Mucosa of rectum (tissue), 2 donors: ENCODE measurements around the gene GPR156.

Source experiments
- H3K27ac ChIP-seq, 2 donors: one replicate each; pipeline ENCODE4 v1.7.0; 2013; ENCODE audit warnings: inconsistent platforms in 2 of 2, low read depth in 2 of 2, low read length in 2 of 2
- H3K27me3 ChIP-seq, 2 donors: one replicate each; pipeline ENCODE4 v1.7.0; 2013; ENCODE audit warnings: low read length in 2 of 2; ENCODE audit not compliant: control insufficient read depth in 2 of 2, insufficient read depth in 2 of 2
- H3K36me3 ChIP-seq, 2 donors: one replicate each; pipeline ENCODE4 v1.7.0; 2013; ENCODE audit warnings: low read length in 2 of 2; ENCODE audit not compliant: control insufficient read depth in 2 of 2, insufficient read depth in 2 of 2
- H3K4me1 ChIP-seq, 2 donors: one replicate each; pipeline ENCODE4 v1.7.0; 2013; ENCODE audit warnings: low read length in 2 of 2, mild to moderate bottlenecking in 1 of 2; ENCODE audit not compliant: control insufficient read depth in 2 of 2, insufficient read depth in 2 of 2
- H3K4me3 ChIP-seq, 2 donors: one replicate each; pipeline ENCODE4 v1.7.0; 2013; ENCODE audit warnings: low read length in 2 of 2
- H3K9ac ChIP-seq, 2 donors: one replicate each; pipeline ENCODE4 v1.7.0; 2013; ENCODE audit warnings: low read length in 2 of 2, low read depth in 1 of 2, mild to moderate bottlenecking in 1 of 2
- H3K9me3 ChIP-seq, 2 donors: one replicate each; pipeline ENCODE4 v1.7.0; 2013; ENCODE audit warnings: low read length in 2 of 2; ENCODE audit not compliant: control insufficient read depth in 2 of 2
- donor health status: healthy.
- donor health status: Normal muscosa, but diverticular disease.

Gene GPR156

GRCh38 chr3:120276767-120277166, 8.3 kb downstream of the GPR156 start:
- Histone ChIP-seq H3K36me3 (no peaks in the 10 kb centered on the region), H3K27me3 (no peaks in the 10 kb centered on the region), H3K4me1 (no peaks in the 10 kb centered on the region), H3K9me3 (no peaks in the 10 kb centered on the region), H3K27ac (no peak overlapping the region), H3K4me3 (no peak overlapping the region), H3K9ac (no peak overlapping the region)

- Histone ChIP-seq H3K4me1 (no peaks in the 10 kb centered on the region), H3K36me3 (no peaks in the 10 kb centered on the region), H3K27me3 (no peaks in the 10 kb centered on the region), H3K9ac (no peak overlapping the region), H3K9me3 (no peaks in the 10 kb centered on the region), H3K4me3 (no peak overlapping the region), H3K27ac (no peak overlapping the region)
Observed at GRCh38 chr3:120275618-120276017, 9.4 kb downstream of the GPR156 start.

- Histone ChIP-seq H3K36me3 (no peaks in the 10 kb centered on the region), H3K27me3 (no peaks in the 10 kb centered on the region), H3K4me3 (no peak overlapping the region), H3K27ac (no peak overlapping the region), H3K9ac (no peak overlapping the region), H3K4me1 (no peaks in the 10 kb centered on the region), H3K9me3 (no peaks in the 10 kb centered on the region)
Observed at GRCh38 chr3:120274739-120275167, 10.3 kb downstream of the GPR156 start.

GRCh38 chr3:120272286-120272685, 12.7 kb downstream of the GPR156 start:
- Histone ChIP-seq H3K36me3 (no peaks in the 10 kb centered on the region), H3K9ac (no peak overlapping the region), H3K4me1 (no peaks in the 10 kb centered on the region), H3K9me3 (no peaks in the 10 kb centered on the region), H3K27me3 (no peaks in the 10 kb centered on the region), H3K4me3 (no peak overlapping the region), H3K27ac (no peak overlapping the region)

- Histone ChIP-seq H3K9ac (no peak overlapping the region), H3K4me1 (no peaks in the 10 kb centered on the region), H3K36me3 (no peaks in the 10 kb centered on the region), H3K9me3 (no peaks in the 10 kb centered on the region), H3K4me3 (no peak overlapping the region), H3K27me3 (no peaks in the 10 kb centered on the region), H3K27ac (no peak overlapping the region)
Observed at GRCh38 chr3:120265989-120266388, 19.0 kb downstream of the GPR156 start.

- H3K36me3 ChIP-seq: no peaks in the 10 kb centered on the region
- no peak overlapping the region for H3K9ac ChIP-seq
- H3K27ac ChIP-seq: no peak overlapping the region
- H3K4me3 ChIP-seq: no peak overlapping the region
- no peaks in the 10 kb centered on the region for H3K9me3 ChIP-seq
- H3K4me1 ChIP-seq: no peaks in the 10 kb centered on the region
- no peaks in the 10 kb centered on the region for H3K27me3 ChIP-seq
Observed at GRCh38 chr3:120264963-120265362, 20.1 kb downstream of the GPR156 start.

GRCh38 chr3:120263792-120264191, 21.2 kb downstream of the GPR156 start:
- Histone ChIP-seq H3K4me1 (no peaks in the 10 kb centered on the region), H3K9me3 (no peaks in the 10 kb centered on the region), H3K4me3 (no peak overlapping the region), H3K9ac (no peak overlapping the region), H3K27ac (no peak overlapping the region), H3K36me3 (no peaks in the 10 kb centered on the region), H3K27me3 (no peaks in the 10 kb centered on the region)

GRCh38 chr3:120258009-120258408, 27.0 kb downstream of the GPR156 start:
- no peak overlapping the region for H3K4me3 ChIP-seq
- no peaks in the 10 kb centered on the region for H3K4me1 ChIP-seq
- H3K27me3 ChIP-seq: no peaks in the 10 kb centered on the region
- no peak overlapping the region for H3K27ac ChIP-seq
- H3K36me3 ChIP-seq: no peaks in the 10 kb centered on the region
- no peaks in the 10 kb centered on the region for H3K9me3 ChIP-seq
- no peak overlapping the region for H3K9ac ChIP-seq

- Histone ChIP-seq H3K27ac (no peak overlapping the region), H3K9ac (no peak overlapping the region), H3K36me3 (no peaks in the 10 kb centered on the region), H3K4me1 (no peaks in the 10 kb centered on the region), H3K9me3 (no peaks in the 10 kb centered on the region), H3K4me3 (no peak overlapping the region), H3K27me3 (peaks cover 0 to 5% of the 10 kb centered on the region in 2 donors)
Observed at GRCh38 chr3:120245386-120245785, 39.6 kb downstream of the GPR156 start.

GRCh38 chr3:120244834-120245225, 40.2 kb downstream of the GPR156 start:
- H3K27me3 ChIP-seq: peaks cover 0 to 5% of the 10 kb centered on the region in 2 donors
- H3K9me3 ChIP-seq: no peaks in the 10 kb centered on the region
- no peaks in the 10 kb centered on the region for H3K4me1 ChIP-seq
- no peaks in the 10 kb centered on the region for H3K36me3 ChIP-seq
- H3K9ac ChIP-seq: no peak overlapping the region
- H3K4me3 ChIP-seq: no peak overlapping the region
- no peak overlapping the region for H3K27ac ChIP-seq

- Histone ChIP-seq H3K27me3 (peaks cover 0 to 5% of the 10 kb centered on the region in 2 donors), H3K9ac (no peak overlapping the region), H3K36me3 (no peaks in the 10 kb centered on the region), H3K27ac (no peak overlapping the region), H3K4me3 (no peak overlapping the region), H3K4me1 (no peaks in the 10 kb centered on the region), H3K9me3 (no peaks in the 10 kb centered on the region)
Observed at GRCh38 chr3:120239644-120240043, 45.4 kb downstream of the GPR156 start.
